ENCODE results near the gene CDH4.

Gene CDH4

GRCh38 chr20:61801428-61801827 lies 549.4 kb downstream of the CDH4 start:
- Histone ChIP-seq H3K27ac (replicated peaks) (no peak overlapping the region), H3K27me3 (ENCODE audit: insufficient read depth, poor library complexity, severe bottlenecking) (peaks cover 10% of the 10 kb centered on the region), H3K4me3 (replicated peaks; ENCODE audit: insufficient read depth, low read length) (no peak overlapping the region)
- no peak for DNase-seq (ENCODE audit: low read depth in 1 of 2, low spot score in 1 of 2)
- TF ChIP-seq POLR2AphosphoS5 (IDR thresholded peaks at IDR 0.05; ENCODE audit: low read depth) (no peak), SPI1 (IDR thresholded peaks at IDR 0.05; ENCODE audit: borderline replicate concordance, low read depth) (no peak), REST (IDR thresholded peaks at IDR 0.05; ENCODE audit: insufficient replicate concordance, low read depth) (no peak), GABPA (IDR thresholded peaks at IDR 0.05; ENCODE audit: low read depth) (no peak), CTCF (IDR thresholded peaks at IDR 0.05; ENCODE audit: insufficient read depth, low read length) (no peak)

GRCh38 chr20:61801857-61802442 lies 549.9 kb downstream of the CDH4 start:
- Histone ChIP-seq H3K27me3 (ENCODE audit: insufficient read depth, poor library complexity, severe bottlenecking) (peaks cover 10% of the 10 kb centered on the region), H3K27ac (replicated peaks) (no peak overlapping the region), H3K4me3 (replicated peaks; ENCODE audit: insufficient read depth, low read length) (no peak overlapping the region)
- no peak for TF ChIP-seq POLR2AphosphoS5 (IDR thresholded peaks at IDR 0.05; ENCODE audit: low read depth)
- TF ChIP-seq SPI1 (IDR thresholded peaks at IDR 0.05; ENCODE audit: borderline replicate concordance, low read depth): no peak
- no peak for TF ChIP-seq CTCF (IDR thresholded peaks at IDR 0.05; ENCODE audit: insufficient read depth, low read length)
- TF ChIP-seq REST (IDR thresholded peaks at IDR 0.05; ENCODE audit: insufficient replicate concordance, low read depth): no peak
- no peak for TF ChIP-seq GABPA (IDR thresholded peaks at IDR 0.05; ENCODE audit: low read depth)
- DNase-seq (ENCODE audit: low read depth in 1 of 2, low spot score in 1 of 2): no peak

GRCh38 chr20:61802721-61803311 lies 550.8 kb downstream of the CDH4 start:
- peaks cover 10% of the 10 kb centered on the region for H3K27me3 ChIP-seq (ENCODE audit: insufficient read depth, poor library complexity, severe bottlenecking)

More at GRCh38 chr20:61802721-61803311, 550.8 kb downstream of the CDH4 start:
- no peak for TF ChIP-seq CTCF (IDR thresholded peaks at IDR 0.05; ENCODE audit: insufficient read depth, low read length)
- TF ChIP-seq REST (IDR thresholded peaks at IDR 0.05; ENCODE audit: insufficient replicate concordance, low read depth): no peak
- no peak for TF ChIP-seq SPI1 (IDR thresholded peaks at IDR 0.05; ENCODE audit: borderline replicate concordance, low read depth)
- TF ChIP-seq POLR2AphosphoS5 (IDR thresholded peaks at IDR 0.05; ENCODE audit: low read depth): no peak
- no peak for TF ChIP-seq GABPA (IDR thresholded peaks at IDR 0.05; ENCODE audit: low read depth)
- Histone ChIP-seq H3K27ac (replicated peaks) (no peak overlapping the region), H3K4me3 (replicated peaks; ENCODE audit: insufficient read depth, low read length) (no peak overlapping the region)
- DNase-seq (ENCODE audit: low read depth in 1 of 2, low spot score in 1 of 2): no peak
